EL (cell line): Measurements from ENCODE around the gene DBNDD2.
A peak's percentile ranks its signal among the peaks of the same experiment; 100 is the strongest.

Experiments used
- DNase-seq: peaks from one replicate; pipeline ENCODE4 v3.0.0-alpha.2; 2016

The DBNDD2 gene

GRCh38 chr20:45419188-45420091, 11.4 kb downstream of the DBNDD2 start:
- DNase-seq: peak; percentile 96

DNA sequence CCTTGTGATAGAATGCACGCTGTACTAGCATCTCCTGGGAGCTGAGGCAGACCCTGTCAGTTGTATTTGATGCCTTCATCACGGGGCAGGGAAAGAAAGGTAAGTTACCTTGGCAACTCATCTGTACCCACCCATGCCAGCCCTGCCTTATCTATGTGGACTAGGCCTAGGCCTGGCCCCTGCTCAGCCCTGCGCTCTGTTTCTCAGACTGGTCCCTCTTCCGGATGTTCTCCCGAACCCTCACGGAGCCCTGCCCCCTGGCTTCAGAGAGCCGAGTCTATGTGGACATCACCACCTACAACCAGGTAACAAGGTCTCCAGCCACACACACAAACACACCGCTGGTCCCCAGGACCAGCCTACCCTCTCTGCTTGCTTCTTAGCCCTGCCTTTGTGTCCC, 12.0 kb downstream of the DBNDD2 start:
- no peak for DNase-seq

- DNase-seq: no peak
Measured at GRCh38 chr20:45423700-45424099, 15.6 kb downstream of the DBNDD2 start.

- DNase-seq: no peak
Measured at GRCh38 chr20:45425561-45425960, 17.5 kb downstream of the DBNDD2 start.

- DNase-seq: no peak
Measured at GRCh38 chr20:45426320-45427016, 18.4 kb downstream of the DBNDD2 start.

GRCh38 chr20:45427236-45428149, 19.4 kb downstream of the DBNDD2 start:
- DNase-seq: no peak

- DNase-seq: no peak
Measured at GRCh38 chr20:45429618-45430017, 21.5 kb downstream of the DBNDD2 start.

- DNase-seq: no peak
Measured at GRCh38 chr20:45432294-45432693, 24.2 kb downstream of the DBNDD2 start.

GRCh38 chr20:45433316-45433715, 25.2 kb downstream of the DBNDD2 start:
- peak; percentile 65 for DNase-seq

DNA sequence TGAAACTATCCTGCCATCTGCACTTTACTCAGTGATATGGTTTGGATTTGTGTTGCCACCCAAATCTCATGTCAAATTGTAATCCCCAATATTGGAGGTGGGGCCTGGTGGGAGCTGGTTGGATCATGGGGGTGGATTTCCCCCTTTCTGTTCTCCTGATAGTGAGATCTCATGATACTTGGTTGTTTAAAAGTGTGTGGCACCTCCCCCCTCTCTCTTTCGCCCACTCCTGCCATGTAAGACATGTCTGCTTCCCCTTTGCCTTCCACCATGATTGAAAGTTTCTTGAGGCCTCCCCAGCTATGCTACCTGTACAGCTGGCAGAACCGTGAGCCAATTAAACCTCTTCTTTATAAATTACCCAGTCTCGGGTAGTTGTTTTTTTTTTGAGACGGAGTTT, 25.9 kb downstream of the DBNDD2 start:
- no peak for DNase-seq

GRCh38 chr20:45436732-45437485, 28.8 kb downstream of the DBNDD2 start:
- peak; percentile 90 for DNase-seq

DNA sequence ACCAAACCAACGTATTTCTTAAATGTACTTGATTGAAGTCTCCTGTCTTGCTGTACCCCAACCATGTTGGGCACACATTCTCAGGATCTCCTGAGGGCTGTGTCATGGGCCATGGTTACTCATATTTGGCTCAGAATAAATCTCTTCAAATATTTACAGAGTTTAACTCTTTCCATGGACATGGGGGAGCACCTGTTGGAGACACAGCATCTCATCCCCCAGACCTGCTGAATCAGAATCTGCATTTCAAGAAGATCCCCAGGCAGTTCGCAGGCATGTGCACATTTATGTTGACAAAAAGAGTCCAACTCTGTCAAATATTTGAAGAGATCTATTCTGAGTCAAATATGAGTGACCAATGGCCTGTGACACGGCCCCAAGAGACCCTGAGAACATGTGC, 32.3 kb downstream of the DBNDD2 start:
- no peak for DNase-seq

- no peak for DNase-seq
Measured at GRCh38 chr20:45440891-45441685, 33.0 kb downstream of the DBNDD2 start.

DNA sequence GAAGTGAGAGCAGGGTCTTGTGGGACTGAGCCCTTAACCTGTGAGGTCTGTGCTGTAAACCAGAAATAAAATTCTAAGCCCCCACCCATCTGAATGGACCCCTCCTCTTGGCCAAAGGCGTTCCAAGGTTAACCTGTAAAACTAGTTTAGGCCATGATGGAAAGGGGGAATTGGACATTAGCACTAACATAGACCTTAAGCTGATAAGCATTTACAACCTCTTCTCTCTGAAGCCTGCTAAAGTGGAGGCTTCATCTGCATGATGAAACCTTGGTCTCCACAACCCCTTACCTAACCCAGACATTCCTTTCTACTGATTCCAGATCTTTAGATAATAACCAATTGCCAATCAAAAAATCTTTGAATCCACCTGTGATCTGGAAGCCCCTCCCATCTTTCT, 33.7 kb downstream of the DBNDD2 start:
- no peak for DNase-seq

DNA sequence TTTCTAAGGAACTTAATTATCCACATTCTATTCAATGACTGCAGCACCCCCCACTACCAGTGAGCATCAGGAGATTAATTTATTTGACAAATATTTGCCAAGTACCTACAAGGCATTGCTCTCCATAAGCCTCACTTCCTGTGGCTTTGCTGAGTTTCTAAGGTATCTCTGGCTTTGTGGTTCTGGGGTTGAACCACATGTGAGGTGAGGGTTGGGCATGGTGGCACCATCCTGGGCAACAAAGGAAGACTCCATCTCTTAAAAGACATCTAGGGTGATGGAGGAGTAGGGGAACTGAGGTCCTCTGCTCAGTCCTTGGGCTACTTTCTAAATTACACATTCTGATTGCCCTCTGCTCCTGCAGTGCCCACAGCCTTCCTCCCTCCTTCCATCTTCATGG, 36.0 kb downstream of the DBNDD2 start:
- DNase-seq: no peak

DNA sequence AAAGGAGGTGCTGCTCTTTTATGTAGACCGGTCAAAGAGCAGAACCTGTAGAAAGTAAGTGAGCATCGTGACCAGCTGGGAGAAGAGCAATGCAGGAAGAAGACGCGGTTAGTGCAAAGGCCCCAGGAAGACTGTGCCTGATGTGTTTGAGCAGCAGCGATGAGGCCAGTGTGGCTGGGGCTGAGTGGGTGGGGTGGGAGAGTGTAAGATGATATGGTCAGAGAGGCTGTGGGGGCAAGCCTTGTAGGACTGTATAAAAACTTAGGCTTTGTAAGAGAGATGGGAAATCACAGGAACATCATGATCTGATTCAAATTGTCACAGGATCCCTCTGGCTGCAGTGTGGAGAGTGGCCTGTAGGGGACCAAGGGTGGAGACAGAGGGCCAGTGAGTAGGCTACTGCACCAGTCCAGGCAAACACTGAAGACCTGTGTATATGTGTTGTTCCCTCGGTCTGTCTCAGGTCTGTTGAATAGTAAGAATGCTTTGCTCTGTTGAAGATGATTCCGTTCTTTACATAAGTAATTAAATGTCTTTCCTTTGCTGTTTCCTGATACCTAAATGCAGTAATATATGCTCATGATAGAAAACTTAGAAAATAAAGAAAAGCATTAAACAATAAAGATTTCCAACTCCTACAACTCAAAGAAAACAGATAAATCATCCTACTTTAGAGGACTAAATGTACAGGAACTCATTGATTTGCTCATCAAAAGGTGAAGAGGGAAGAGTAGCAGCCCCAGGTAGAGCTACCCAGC, 37.9 kb downstream of the DBNDD2 start:
- peak; percentile 31 for DNase-seq

- DNase-seq: no peak
Measured at GRCh38 chr20:45448270-45448669, 40.2 kb downstream of the DBNDD2 start.

GRCh38 chr20:45449528-45449927, 41.4 kb downstream of the DBNDD2 start:
- no peak for DNase-seq

GRCh38 chr20:45450097-45450818, 42.2 kb downstream of the DBNDD2 start:
- peak; percentile 49 for DNase-seq

DNA sequence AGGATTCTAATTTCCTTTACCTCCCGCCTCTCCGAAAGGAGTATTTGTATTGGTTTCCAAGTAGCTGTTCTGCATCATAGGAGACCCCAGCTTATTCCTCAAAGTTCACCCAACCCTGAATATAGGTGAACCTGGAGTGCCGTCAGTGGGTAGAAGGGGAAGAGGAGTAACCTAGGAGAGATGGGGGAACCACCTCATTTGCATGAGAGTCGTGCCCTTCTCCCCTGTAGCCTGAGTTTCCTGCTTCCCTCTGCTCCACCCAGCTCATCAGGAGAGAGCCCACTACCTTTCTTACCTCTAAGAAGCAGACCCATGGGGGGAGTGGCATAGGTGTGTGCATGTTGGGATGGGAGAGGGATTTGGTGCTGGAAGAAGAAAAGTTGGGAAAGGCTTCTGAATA, 44.1 kb downstream of the DBNDD2 start:
- DNase-seq: no peak
